ENCODE data around the gene AFAP1.

DNA sequence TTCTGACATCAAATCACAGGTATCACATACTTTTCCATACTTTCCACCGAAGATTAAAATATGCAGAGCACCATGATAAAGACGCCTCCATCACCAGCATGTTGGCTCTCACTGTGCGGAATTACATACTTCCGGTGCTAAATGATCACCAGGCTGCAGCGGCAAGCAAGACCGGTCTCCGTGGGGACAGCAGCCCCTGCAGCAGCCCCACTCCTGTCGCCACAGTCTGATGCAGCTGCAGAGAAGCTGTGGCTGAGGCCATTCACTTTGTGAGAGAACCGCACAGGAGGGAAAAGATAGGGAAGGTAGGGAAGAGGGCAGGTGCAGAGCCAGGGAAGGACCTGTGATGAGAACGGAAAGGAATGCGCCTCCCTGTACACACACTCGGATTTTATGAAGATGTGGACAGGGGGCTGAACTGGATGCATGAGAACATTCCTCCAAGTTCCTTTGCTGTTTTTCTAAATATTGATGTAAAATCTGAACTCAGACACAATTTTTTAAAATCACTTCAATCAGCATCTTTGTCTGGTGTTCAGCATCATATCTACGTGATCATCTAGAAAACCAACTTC is 38.3 kb downstream of the AFAP1 start:
- TF ChIP-seq CTCF (IDR thresholded peaks at IDR 0.05): no peak
- no peak for TF ChIP-seq ZFX (IDR thresholded peaks at IDR 0.05; ENCODE audit: borderline replicate concordance)
